8988T (cell line): Measurements from ENCODE around the gene GRM7.

Source experiments
- DNase-seq: peaks from one replicate; pipeline ENCODE4 v3.0.0; 2011

GRM7 gene

GRCh38 chr3:7678521-7678920, 817.6 kb downstream of the GRM7 start:
- no peak for DNase-seq

- DNase-seq: no peak
Observed at GRCh38 chr3:7682822-7683229, 821.9 kb downstream of the GRM7 start.

- DNase-seq: no peak
Observed at GRCh38 chr3:7683426-7683825, 822.5 kb downstream of the GRM7 start.

- no peak for DNase-seq
Observed at GRCh38 chr3:7684182-7684715, 823.3 kb downstream of the GRM7 start.

- DNase-seq: no peak
Observed at GRCh38 chr3:7687428-7688147, 826.7 kb downstream of the GRM7 start.

- DNase-seq: no peak
Observed at GRCh38 chr3:7692866-7693265, 832.0 kb downstream of the GRM7 start.

GRCh38 chr3:7693976-7694375, 833.1 kb downstream of the GRM7 start:
- DNase-seq: no peak

- no peak for DNase-seq
Observed at GRCh38 chr3:7695049-7695448, 834.1 kb downstream of the GRM7 start.

- no peak for DNase-seq
Observed at GRCh38 chr3:7696320-7696719, 835.4 kb downstream of the GRM7 start.

GRCh38 chr3:7697548-7697947, 836.6 kb downstream of the GRM7 start:
- DNase-seq: no peak

- DNase-seq: no peak
Observed at GRCh38 chr3:7700539-7700938, 839.6 kb downstream of the GRM7 start.

- DNase-seq: no peak
Observed at GRCh38 chr3:7700977-7701376, 840.1 kb downstream of the GRM7 start.

GRCh38 chr3:7707187-7707586, 846.3 kb downstream of the GRM7 start:
- DNase-seq: no peak

GRCh38 chr3:7709376-7710082, 848.6 kb downstream of the GRM7 start:
- DNase-seq: no peak

- DNase-seq: no peak
Observed at GRCh38 chr3:7710284-7710683, 849.4 kb downstream of the GRM7 start.

GRCh38 chr3:7713724-7714123, 852.8 kb downstream of the GRM7 start:
- DNase-seq: no peak

GRCh38 chr3:7720649-7721297, 859.9 kb downstream of the GRM7 start:
- DNase-seq: no peak

GRCh38 chr3:7721869-7722268, 861.0 kb downstream of the GRM7 start:
- no peak for DNase-seq

GRCh38 chr3:7728566-7729519, 867.9 kb downstream of the GRM7 start:
- no peak for DNase-seq

GRCh38 chr3:7733933-7734332, 873.0 kb downstream of the GRM7 start:
- DNase-seq: no peak

- no peak for DNase-seq
Observed at GRCh38 chr3:7734456-7734855, 873.5 kb downstream of the GRM7 start.

- DNase-seq: no peak
Observed at GRCh38 chr3:7737263-7737662, 876.3 kb downstream of the GRM7 start.

- no peak for DNase-seq
Observed at GRCh38 chr3:7739754-7740153, 878.8 kb downstream of the GRM7 start.
